Measurements from ENCODE around the gene HEXIM1.

- TF ChIP-seq, protein P1, sequence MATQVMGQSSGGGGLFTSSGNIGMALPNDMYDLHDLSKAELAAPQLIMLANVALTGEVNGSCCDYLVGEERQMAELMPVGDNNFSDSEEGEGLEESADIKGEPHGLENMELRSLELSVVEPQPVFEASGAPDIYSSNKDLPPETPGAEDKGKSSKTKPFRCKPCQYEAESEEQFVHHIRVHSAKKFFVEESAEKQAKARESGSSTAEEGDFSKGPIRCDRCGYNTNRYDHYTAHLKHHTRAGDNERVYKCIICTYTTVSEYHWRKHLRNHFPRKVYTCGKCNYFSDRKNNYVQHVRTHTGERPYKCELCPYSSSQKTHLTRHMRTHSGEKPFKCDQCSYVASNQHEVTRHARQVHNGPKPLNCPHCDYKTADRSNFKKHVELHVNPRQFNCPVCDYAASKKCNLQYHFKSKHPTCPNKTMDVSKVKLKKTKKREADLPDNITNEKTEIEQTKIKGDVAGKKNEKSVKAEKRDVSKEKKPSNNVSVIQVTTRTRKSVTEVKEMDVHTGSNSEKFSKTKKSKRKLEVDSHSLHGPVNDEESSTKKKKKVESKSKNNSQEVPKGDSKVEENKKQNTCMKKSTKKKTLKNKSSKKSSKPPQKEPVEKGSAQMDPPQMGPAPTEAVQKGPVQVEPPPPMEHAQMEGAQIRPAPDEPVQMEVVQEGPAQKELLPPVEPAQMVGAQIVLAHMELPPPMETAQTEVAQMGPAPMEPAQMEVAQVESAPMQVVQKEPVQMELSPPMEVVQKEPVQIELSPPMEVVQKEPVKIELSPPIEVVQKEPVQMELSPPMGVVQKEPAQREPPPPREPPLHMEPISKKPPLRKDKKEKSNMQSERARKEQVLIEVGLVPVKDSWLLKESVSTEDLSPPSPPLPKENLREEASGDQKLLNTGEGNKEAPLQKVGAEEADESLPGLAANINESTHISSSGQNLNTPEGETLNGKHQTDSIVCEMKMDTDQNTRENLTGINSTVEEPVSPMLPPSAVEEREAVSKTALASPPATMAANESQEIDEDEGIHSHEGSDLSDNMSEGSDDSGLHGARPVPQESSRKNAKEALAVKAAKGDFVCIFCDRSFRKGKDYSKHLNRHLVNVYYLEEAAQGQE (IDR thresholded peaks at IDR 0.05; ENCODE audit: unreplicated experiment): no peak
- TF ChIP-seq ETS1 (IDR thresholded peaks at IDR 0.05) (no peak), CTCF (conservative IDR thresholded peaks at IDR 0.05; ENCODE audit: low read depth in 2 of 2) (no peak), JUNB (IDR thresholded peaks at IDR 0.05; ENCODE audit: unreplicated experiment) (no peak), EZH2 (IDR thresholded peaks at IDR 0.05; ENCODE audit: low read depth, unreplicated experiment) (no peak), POLR2AphosphoS5 (IDR thresholded peaks at IDR 0.05; ENCODE audit: low read depth) (no peak), CREB1 (CRISPR knock-in tag; IDR thresholded peaks at IDR 0.05; ENCODE audit: low read depth) (no peak), EZH2phosphoT487 (IDR thresholded peaks at IDR 0.05; ENCODE audit: unreplicated experiment) (no peak), ZNF331 (CRISPR knock-in tag; IDR thresholded peaks at IDR 0.05; ENCODE audit: low read depth) (no peak)
These were observed 1.7 kb upstream of the HEXIM1 start for GRCh38 chr17:45146592-45146889.
